8988T (cell line): ENCODE results near the gene SYNDIG1L.
"Not testable (repeated sequence)": the region's sequence is repeated elsewhere in the genome, so short reads cannot be mapped to it uniquely, and the experiment has no call there.

ENCODE experiments used
- DNase-seq: peaks from one replicate; pipeline ENCODE4 v3.0.0; 2011

Gene SYNDIG1L

DNA sequence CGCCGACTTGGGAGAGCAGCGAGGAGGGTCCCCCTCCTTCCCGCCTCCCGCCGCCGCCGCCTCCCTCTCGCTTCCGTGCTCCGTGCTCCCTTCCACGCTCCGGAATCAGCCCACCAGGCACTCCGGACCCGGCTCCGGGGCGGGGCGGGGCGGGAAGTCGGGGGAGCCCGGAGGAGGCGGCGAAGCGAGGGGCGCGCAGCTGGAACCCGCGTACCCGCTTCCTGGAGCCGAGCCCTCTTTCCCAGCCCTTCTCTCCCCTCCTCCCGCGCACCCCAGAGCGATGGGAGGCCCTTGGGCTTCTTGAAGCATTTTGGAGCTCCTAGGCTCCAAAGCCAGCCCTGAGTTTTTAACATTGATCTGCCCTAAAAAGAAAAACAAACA, at the start of gene SYNDIG1L:
Gene SYNDIG1L (minus strand): TSS at position 9 of the 381 bp plus-strand sequence. CDS start 16,466 bp downstream, outside the sequence.
- no peak for DNase-seq

- no peak for DNase-seq
These were observed 49.7 kb upstream of the SYNDIG1L start for GRCh38 chr14:74475678-74476077.

- DNase-seq: no peak
These were observed 48.4 kb upstream of the SYNDIG1L start for GRCh38 chr14:74474376-74474775.

GRCh38 chr14:74472601-74473000, 46.6 kb upstream of the SYNDIG1L start:
- DNase-seq: no peak

DNA sequence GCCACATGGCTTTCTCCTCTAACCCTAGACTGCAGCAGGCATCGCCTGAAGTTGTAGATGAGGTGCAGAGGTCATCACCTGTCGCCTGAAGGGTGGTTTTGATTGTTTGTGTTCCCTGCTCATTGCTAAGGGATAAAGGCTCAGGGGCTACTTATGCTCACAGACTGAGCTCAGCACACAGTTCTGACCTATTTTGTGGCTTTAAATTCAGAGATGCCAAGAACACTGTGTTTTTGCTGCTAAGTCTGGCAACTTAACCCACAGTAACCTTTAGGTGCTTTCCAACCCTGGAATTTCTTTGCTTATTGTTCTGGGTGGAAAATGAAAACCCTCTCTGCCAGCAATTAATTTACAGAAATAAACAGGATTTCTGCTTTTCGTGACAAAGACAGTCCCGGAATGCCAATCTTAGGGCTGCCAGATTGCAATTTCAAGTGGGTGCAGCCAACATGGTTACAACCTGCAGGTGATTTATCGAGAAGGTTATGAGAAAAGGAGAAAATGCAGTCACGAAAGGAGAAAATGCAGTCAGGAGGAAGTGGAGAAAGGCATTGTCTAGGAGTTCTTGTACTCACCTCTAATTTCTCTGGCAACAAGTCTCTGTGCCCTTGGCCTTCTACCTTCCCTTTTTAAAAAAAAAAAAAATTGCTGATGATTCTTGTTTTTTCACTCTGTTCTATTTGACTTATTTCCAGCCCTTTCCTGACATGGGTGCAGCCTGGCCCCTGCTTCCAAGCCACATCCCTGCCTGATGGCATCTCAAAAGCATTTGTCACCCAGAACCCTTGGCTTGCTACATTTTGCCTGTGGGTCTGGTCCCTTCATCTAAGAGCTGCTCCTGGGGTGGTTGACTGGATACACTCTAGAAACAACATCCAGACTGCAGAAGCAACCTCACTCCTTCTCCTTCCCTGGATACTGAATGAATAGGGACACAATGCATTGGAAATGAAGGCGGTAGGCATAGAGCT, 43.8 kb upstream of the SYNDIG1L start:
- DNase-seq: no peak

DNA sequence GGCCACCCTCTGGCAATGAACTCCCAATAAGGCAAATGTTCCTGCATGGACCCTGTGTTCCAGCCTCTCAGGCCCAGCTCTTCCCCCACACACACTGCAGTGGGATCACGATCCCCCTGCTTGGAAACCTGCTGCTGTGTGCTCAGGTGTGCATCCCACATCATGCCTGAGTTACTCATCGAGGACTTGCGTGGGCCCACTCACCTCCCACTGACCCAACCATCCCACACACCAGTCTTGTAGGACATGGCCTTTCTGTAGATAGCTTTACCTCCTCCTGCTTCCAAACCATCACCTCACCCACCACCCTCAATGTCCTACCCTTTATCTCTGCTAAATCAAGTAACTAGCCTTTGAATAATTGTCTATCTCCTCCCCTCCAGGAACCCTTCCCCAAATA, 42.5 kb upstream of the SYNDIG1L start:
- no peak for DNase-seq

- DNase-seq: no peak
These were observed 39.3 kb upstream of the SYNDIG1L start for GRCh38 chr14:74465335-74465734.

- no peak for DNase-seq
These were observed 38.8 kb upstream of the SYNDIG1L start for GRCh38 chr14:74464785-74465184.

DNA sequence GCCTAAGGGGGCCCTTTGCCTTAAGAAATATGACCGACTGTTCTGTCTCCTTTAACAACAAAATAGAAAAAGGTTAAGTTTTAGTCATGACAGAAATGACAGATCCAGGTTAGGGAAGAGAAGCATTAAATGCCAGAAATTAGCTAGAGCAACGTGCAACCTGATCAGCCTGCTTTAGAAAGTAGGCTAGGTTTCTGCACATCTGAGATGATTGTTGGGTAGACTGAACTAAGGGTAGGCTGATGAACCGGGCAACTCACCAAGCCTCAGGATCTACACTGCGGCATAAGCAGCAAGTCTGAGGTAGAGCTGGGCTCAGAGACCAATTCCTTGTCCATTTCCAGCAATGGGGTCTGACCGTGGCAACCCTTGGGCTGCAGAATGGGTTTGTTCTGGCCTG, 37.7 kb upstream of the SYNDIG1L start:
- no peak for DNase-seq

GRCh38 chr14:74462993-74463392, 37.0 kb upstream of the SYNDIG1L start:
- no peak for DNase-seq

DNA sequence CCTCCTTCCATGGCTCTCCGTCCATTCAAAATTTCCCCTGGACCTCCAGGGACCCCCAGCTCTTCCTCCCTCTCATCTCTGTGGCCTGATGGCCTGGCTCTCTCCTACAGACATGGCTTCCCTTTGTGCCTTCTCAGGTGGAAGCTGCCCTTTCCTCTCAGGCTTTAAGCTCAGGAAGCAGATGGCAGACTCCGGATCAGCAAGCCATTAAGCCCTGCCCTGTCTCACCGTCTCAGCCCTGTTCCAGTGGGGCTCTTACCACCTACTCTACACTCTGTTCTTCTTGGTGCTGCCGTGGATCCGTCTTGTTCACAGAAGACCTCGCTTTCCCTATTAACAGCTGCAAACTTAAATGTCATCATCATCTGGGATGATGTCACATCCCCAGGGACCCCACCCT, 34.0 kb upstream of the SYNDIG1L start:
- no peak for DNase-seq

GRCh38 chr14:74459289-74459946, 33.4 kb upstream of the SYNDIG1L start:
- peak; percentile 72 for DNase-seq

DNA sequence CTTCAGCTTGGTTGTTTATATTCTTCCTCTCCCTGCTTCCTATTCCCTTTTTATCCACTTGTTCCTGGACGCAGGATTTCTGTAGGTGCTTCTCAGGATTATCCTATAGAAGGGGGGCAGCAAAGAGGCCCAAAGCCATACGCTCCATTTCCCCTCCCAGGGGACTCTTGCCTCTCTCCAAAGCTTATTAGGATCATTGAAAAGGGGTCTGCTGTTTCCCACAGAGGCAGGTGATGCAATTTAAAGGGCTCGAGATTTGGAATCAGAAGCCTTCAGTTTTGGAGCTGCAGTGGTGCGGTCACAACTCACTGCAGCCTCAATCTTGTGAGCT, 31.5 kb upstream of the SYNDIG1L start:
- no peak for DNase-seq

- DNase-seq: no peak
These were observed 30.9 kb upstream of the SYNDIG1L start for GRCh38 chr14:74456684-74457564.

DNA sequence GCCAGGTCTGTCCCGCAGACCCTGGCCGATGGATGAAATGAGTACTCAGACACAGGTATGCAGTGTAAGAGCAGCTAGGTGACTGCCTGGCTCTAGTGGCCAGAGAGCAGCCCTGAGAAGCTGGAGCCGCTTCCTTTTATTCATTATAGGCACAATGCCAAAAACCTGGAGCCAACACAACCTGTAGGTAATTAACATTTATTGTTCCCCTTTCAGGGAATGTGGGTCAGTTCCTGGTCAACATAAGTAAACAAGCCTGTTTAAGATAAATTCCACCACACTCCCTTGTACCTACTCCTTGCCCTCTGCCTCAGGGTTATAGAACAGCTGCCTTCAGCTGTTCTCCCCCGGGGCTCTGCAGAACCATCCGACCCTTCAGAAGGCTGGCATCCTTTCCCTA, 28.4 kb upstream of the SYNDIG1L start:
- not testable (repeated sequence) for DNase-seq

DNA sequence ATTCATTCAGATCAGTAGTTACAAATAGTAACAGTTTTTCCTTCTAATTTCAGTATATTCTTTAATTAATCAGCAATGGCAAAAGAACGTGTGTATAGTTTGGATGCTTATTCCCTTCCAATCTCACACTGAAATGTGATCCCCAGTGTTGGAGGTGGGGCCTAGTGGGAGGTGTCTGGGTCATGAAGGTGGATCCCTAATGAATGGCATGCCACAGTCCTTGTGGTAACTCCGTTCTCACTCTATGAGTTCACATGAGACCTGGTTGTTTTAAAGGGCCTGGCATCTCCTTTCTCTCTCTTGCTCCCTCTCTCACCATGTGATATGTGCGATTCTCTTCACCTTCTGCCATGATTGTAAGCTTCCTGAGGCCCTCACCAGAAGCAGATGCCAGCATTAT, 18.9 kb upstream of the SYNDIG1L start:
- DNase-seq: no peak

GRCh38 chr14:74442757-74443156, 16.7 kb upstream of the SYNDIG1L start:
- no peak for DNase-seq

GRCh38 chr14:74441113-74441512, 15.1 kb upstream of the SYNDIG1L start:
- DNase-seq: no peak

- no peak for DNase-seq
These were observed 12.4 kb upstream of the SYNDIG1L start for GRCh38 chr14:74438351-74438915.

- DNase-seq: no peak
These were observed 11.6 kb upstream of the SYNDIG1L start for GRCh38 chr14:74437496-74438053.

- no peak for DNase-seq
These were observed 8.3 kb upstream of the SYNDIG1L start for GRCh38 chr14:74434294-74434693.

GRCh38 chr14:74429991-74430390, 4.0 kb upstream of the SYNDIG1L start:
- no peak for DNase-seq
